HFFc6 (cell line): ENCODE measurements around the gene HPGD. TPM values are rescaled to one million over a fixed set of nuclear protein-coding genes. Genes with fewer than 3 reads are reported as not detected.

Experiments used
- DNase-seq: peaks from one replicate; pipeline ENCODE4 v3.0.0-alpha.2; 2018
- H3K27ac Mint-ChIP-seq: 2 replicates; pipeline ENCODE4 v1.8.0; 2020; ENCODE audit warnings: mild to moderate bottlenecking, mixed read lengths
- H3K27me3 Mint-ChIP-seq: 2 replicates; pipeline ENCODE4 v1.8.0; 2021; ENCODE audit warnings: mild to moderate bottlenecking, moderate library complexity, mixed read lengths; ENCODE audit not compliant: insufficient read depth
- H3K36me3 Mint-ChIP-seq: 2 replicates; pipeline ENCODE4 v1.8.0; 2021; ENCODE audit warnings: low read depth, mixed read lengths
- H3K4me1 Mint-ChIP-seq: 2 replicates; pipeline ENCODE4 v1.8.0; 2020; ENCODE audit warnings: low read depth, mixed read lengths
- H3K4me3 Mint-ChIP-seq: 2 replicates; pipeline ENCODE4 v1.8.0; 2020; ENCODE audit warnings: mild to moderate bottlenecking, moderate library complexity, mixed read lengths
- H3K9me3 Mint-ChIP-seq: 2 replicates; pipeline ENCODE4 v1.8.0; 2020; ENCODE audit warnings: mild to moderate bottlenecking, mixed read lengths
- CTCF ChIP-seq: fragments of 200-600 bp; sonication (generic); IDR thresholded peaks from 2 replicates; pipeline ENCODE4 v1.5.0; 2021; ENCODE audit warnings: antibody characterized with exemption, mild to moderate bottlenecking
- total RNA-seq, 6 experiments: library from RNA; stranded (reverse); fragmentation: NEBNext Ultra II Directional; extraction: Animal tissue kit (Norgen Biotek cat#: 25700); gene quantifications; 2 replicates in 1 of 6; 3 replicates in 5 of 6; pipeline ENCODE4 v1.2.3, GENCODE V29; 2021

Gene HPGD
- total RNA-seq, 6 experiments from 2014 or later, result not detected

DNA sequence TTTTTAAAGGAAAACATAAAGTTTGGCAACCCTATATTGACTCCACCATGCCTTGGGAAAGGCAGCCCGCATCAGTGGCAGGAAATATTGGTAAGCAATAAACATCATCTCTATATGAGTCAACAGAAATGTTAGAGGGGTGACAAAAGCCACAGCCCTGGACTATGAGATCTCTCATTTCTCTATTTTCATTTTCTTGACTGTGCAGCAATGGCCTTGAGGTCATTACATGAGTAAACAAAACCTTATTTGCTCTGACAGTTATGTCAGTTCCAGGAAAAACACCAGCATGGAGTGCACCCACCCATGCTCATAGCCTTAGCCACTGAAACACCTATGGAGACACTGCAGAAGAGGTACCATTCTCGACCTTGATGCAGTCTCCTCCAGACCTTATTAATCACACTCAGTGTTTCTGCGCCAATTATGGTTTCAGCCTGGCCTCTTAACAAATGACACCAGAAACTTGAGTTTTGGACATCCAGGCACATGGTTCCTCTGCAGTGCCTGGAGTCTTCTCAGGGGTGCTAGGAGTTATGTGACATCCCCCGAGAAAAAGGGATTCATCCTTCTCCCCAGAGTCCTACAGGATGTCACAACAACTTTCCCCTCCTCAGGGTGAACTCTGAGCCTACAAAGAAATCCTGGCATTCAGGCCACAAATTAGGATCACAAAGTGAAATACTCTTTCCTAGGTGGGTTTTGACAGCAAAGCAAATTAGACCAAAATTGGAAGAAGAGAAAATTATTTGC lies 16.0 kb upstream of the HPGD start:
- no peaks in the 10 kb centered on the region for H3K4me1 Mint-ChIP-seq
- H3K36me3 Mint-ChIP-seq, result no peaks in the 10 kb centered on the region
- H3K27ac Mint-ChIP-seq, result no peak overlapping the region
- TF ChIP-seq CTCF, result no peak
- no peak for DNase-seq
- peaks cover 27% of the 10 kb centered on the region for H3K9me3 Mint-ChIP-seq
- H3K27me3 Mint-ChIP-seq, result no peaks in the 10 kb centered on the region
- no peak overlapping the region for H3K4me3 Mint-ChIP-seq

GRCh38 chr4:174537634-174538033 lies 15.3 kb upstream of the HPGD start:
- no peak for TF ChIP-seq CTCF
- Mint-ChIP-seq H3K4me3 (no peak overlapping the region), H3K36me3 (no peaks in the 10 kb centered on the region), H3K27ac (no peak overlapping the region), H3K27me3 (no peaks in the 10 kb centered on the region), H3K4me1 (no peaks in the 10 kb centered on the region), H3K9me3 (peaks cover 30% of the 10 kb centered on the region)
- DNase-seq, result no peak

DNA sequence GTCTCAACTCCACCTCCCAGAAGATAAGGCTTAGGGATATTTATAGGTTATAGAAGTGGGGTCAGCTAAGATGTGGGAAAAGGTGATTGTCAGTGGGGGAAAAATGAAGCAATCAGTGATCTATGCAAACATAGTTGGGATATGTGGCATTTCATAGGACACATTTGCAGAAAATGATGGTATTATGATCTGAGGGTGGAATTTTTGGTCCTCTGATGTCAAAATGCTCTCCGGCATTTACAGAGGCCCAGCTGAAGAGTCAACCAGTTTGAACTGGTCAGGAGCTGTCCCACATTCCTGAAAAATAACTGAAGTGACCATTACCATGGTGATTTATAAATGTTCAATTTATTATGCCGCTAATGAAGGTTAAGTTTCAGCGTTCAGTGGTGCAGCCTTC lies 12.2 kb upstream of the HPGD start:
- Mint-ChIP-seq H3K27ac (no peak overlapping the region), H3K27me3 (no peaks in the 10 kb centered on the region; the same call in 1 of the 2 replicates), H3K4me1 (no peaks in the 10 kb centered on the region), H3K4me3 (no peak overlapping the region), H3K36me3 (peaks cover 6% of the 10 kb centered on the region; the same call in 1 of the 2 replicates), H3K9me3 (peaks cover 31% of the 10 kb centered on the region)
- no peak for DNase-seq
- no peak for TF ChIP-seq CTCF

DNA sequence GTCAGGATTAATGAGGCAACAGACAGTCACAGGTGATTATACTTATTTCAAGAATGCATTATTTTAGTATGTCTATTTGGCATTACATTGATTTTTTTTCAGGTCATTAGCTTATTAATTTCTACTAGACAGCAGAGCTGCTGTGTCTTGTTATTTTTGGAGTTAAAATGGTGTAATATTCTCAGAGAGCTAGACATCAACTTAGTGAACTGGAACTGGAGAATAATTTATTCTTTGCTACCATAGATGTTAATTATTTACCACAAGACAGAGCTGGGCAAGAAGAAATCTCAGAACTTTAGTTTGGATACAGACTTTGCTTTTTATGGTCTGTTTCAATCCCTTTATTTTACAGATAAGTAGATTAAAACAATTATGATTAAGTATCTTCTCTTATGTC lies 10.2 kb upstream of the HPGD start:
- H3K4me1 Mint-ChIP-seq, result no peaks in the 10 kb centered on the region
- peaks cover 8% of the 10 kb centered on the region; the same call in 1 of the 2 replicates for H3K36me3 Mint-ChIP-seq
- H3K27me3 Mint-ChIP-seq, result no peaks in the 10 kb centered on the region; the same call in 1 of the 2 replicates
- no peak for TF ChIP-seq CTCF
- no peak overlapping the region for H3K27ac Mint-ChIP-seq
- H3K9me3 Mint-ChIP-seq, result peaks cover 38% of the 10 kb centered on the region
- DNase-seq, result no peak
- no peak overlapping the region for H3K4me3 Mint-ChIP-seq

GRCh38 chr4:174531486-174531885 lies 9.2 kb upstream of the HPGD start:
- Mint-ChIP-seq H3K27me3 (no peaks in the 10 kb centered on the region; the same call in 1 of the 2 replicates), H3K4me1 (no peaks in the 10 kb centered on the region), H3K27ac (no peak overlapping the region), H3K4me3 (no peak overlapping the region), H3K9me3 (peaks cover 38% of the 10 kb centered on the region), H3K36me3 (peaks cover 8% of the 10 kb centered on the region; the same call in 1 of the 2 replicates)
- no peak for TF ChIP-seq CTCF
- no peak for DNase-seq
